NCI-H146 (cell line): ENCODE results near the gene HPRT1.
A peak's percentile ranks its signal among the peaks of the same experiment; 100 is the strongest.
"Not testable (repeated sequence)": the region's sequence is repeated elsewhere in the genome, so short reads cannot be mapped to it uniquely, and the experiment has no call there.

Source experiments
- DNase-seq: peaks from one replicate; lab custom pipeline; 2025; lab: John Stamatoyannopoulos, UW

The HPRT1 gene

GRCh38 chrX:134460005-134460861 is at the start of gene HPRT1:
Gene HPRT1, plus strand, starts transcription at chrX:134460165. Its CDS starts 147 bp downstream, at chrX:134460312.
- peak; percentile 85 for DNase-seq

GRCh38 chrX:134416087-134416486 is 43.9 kb upstream of the HPRT1 start:
- no peak for DNase-seq

- no peak for DNase-seq
Observed at GRCh38 chrX:134418317-134419113, 41.5 kb upstream of the HPRT1 start.

GRCh38 chrX:134419784-134420183 is 40.2 kb upstream of the HPRT1 start:
- DNase-seq = no peak

- no peak for DNase-seq
Observed at GRCh38 chrX:134423606-134424005, 36.4 kb upstream of the HPRT1 start.

- no peak for DNase-seq
Observed at GRCh38 chrX:134426281-134426680, 33.7 kb upstream of the HPRT1 start.

GRCh38 chrX:134431894-134432293 is 28.1 kb upstream of the HPRT1 start:
- no peak for DNase-seq

GRCh38 chrX:134435894-134436293 is 24.1 kb upstream of the HPRT1 start:
- DNase-seq = no peak

- no peak for DNase-seq
Observed at GRCh38 chrX:134443020-134443419, 16.9 kb upstream of the HPRT1 start.

GRCh38 chrX:134443461-134443860 is 16.5 kb upstream of the HPRT1 start:
- no peak for DNase-seq

- no peak for DNase-seq
Observed at GRCh38 chrX:134444681-134445080, 15.3 kb upstream of the HPRT1 start.

GRCh38 chrX:134452596-134452995 is 7.4 kb upstream of the HPRT1 start:
- DNase-seq = no peak

GRCh38 chrX:134453631-134454030 is 6.3 kb upstream of the HPRT1 start:
- no peak for DNase-seq

GRCh38 chrX:134454506-134454905 is 5.5 kb upstream of the HPRT1 start:
- no peak for DNase-seq

- DNase-seq = no peak
Observed at GRCh38 chrX:134457708-134458107, 2.3 kb upstream of the HPRT1 start.

GRCh38 chrX:134459683-134460004 is 321 bp upstream of the HPRT1 start:
- DNase-seq = no peak

- DNase-seq = peak; percentile 31
Observed at GRCh38 chrX:134460862-134461220, 876 bp downstream of the HPRT1 start.

- no peak for DNase-seq
Observed at GRCh38 chrX:134461437-134461836, 1.5 kb downstream of the HPRT1 start.

GRCh38 chrX:134462927-134463326 is 3.0 kb downstream of the HPRT1 start:
- no peak for DNase-seq

GRCh38 chrX:134464453-134464852 is 4.5 kb downstream of the HPRT1 start:
- not testable (repeated sequence) for DNase-seq

- DNase-seq = no peak
Observed at GRCh38 chrX:134469486-134469885, 9.5 kb downstream of the HPRT1 start.

GRCh38 chrX:134470013-134470412 is 10.0 kb downstream of the HPRT1 start:
- no peak for DNase-seq

GRCh38 chrX:134472041-134472440 is 12.1 kb downstream of the HPRT1 start:
- no peak for DNase-seq
